ENCODE measurements around the gene STAG2.
"Not testable (repeated sequence)": the region's sequence is repeated elsewhere in the genome, so short reads cannot be mapped to it uniquely, and the experiment has no call there.

Gene STAG2

GRCh38 chrX:123923211-123923610 lies 38.3 kb upstream of the STAG2 start:
- no peak overlapping the region for H3K9ac ChIP-seq (ENCODE audit: low read length)
- no peak for DNase-seq
- H2BK15ac ChIP-seq (ENCODE audit: low read depth, poor library complexity, severe bottlenecking), result no peak overlapping the region
- H3K36me3 ChIP-seq (ENCODE audit: control insufficient read depth in 1 of 2, insufficient read depth in 2 of 2, low read depth in 1 of 2, low read length in 2 of 2), result no peaks in the 10 kb centered on the region
- no peak overlapping the region for H3K23ac ChIP-seq (ENCODE audit: low read length in 2 of 2)
- H3K27me3 ChIP-seq (ENCODE audit: control insufficient read depth in 1 of 2, insufficient read depth in 1 of 2, low read length in 2 of 2), result no peaks in the 10 kb centered on the region
- no peak overlapping the region for H3K14ac ChIP-seq (ENCODE audit: low read length in 2 of 2)
- H3K27ac ChIP-seq (ENCODE audit: low read length, poor library complexity, severe bottlenecking), result no peak overlapping the region
- H2AFZ ChIP-seq (ENCODE audit: low read depth, low read length), result no peak overlapping the region
- H3K4me1 ChIP-seq (ENCODE audit: control insufficient read depth, insufficient read depth, low read depth, low read length), result peaks cover 2% of the 10 kb centered on the region
- no peak overlapping the region for H2BK5ac ChIP-seq (ENCODE audit: low read depth, low read length, poor library complexity, severe bottlenecking)
- H3K9me3 ChIP-seq (ENCODE audit: control insufficient read depth, low read length), result no peaks in the 10 kb centered on the region
- H4K8ac ChIP-seq (ENCODE audit: low read length), result no peak overlapping the region
- H2AK5ac ChIP-seq (ENCODE audit: low read length, severe bottlenecking), result no peak overlapping the region
- H4K91ac ChIP-seq (ENCODE audit: low read length), result no peak overlapping the region
- no peak overlapping the region for H3K18ac ChIP-seq (ENCODE audit: low read depth in 1 of 2, low read length in 2 of 2)
- H3K4me2 ChIP-seq (ENCODE audit: low read length, poor library complexity, severe bottlenecking), result no peak overlapping the region
- no CpG with 5 or more reads among the region's 2 CpGs for WGBS
- no peaks in the 10 kb centered on the region for H3K79me1 ChIP-seq (replicated peaks; ENCODE audit: low read length, poor library complexity, severe bottlenecking)
- no peak overlapping the region for H3K4ac ChIP-seq (ENCODE audit: low read depth in 1 of 2, low read length in 2 of 2)
- no peak overlapping the region for H2BK12ac ChIP-seq (ENCODE audit: low read length in 2 of 2)
- no peak overlapping the region for H2BK120ac ChIP-seq (ENCODE audit: low read depth, low read length)
- no peak overlapping the region for H3K4me3 ChIP-seq (ENCODE audit: insufficient read depth in 1 of 2, low read depth in 1 of 2, low read length in 2 of 2)

- no peak overlapping the region for H3K9ac ChIP-seq (ENCODE audit: low read length)
- no peaks in the 10 kb centered on the region for H3K79me1 ChIP-seq (replicated peaks; ENCODE audit: low read length, poor library complexity, severe bottlenecking)
- H3K4me2 ChIP-seq (ENCODE audit: low read length, poor library complexity, severe bottlenecking), result no peak overlapping the region
- no peak overlapping the region for H2BK15ac ChIP-seq (ENCODE audit: low read depth, poor library complexity, severe bottlenecking)
- H3K4me1 ChIP-seq (ENCODE audit: control insufficient read depth, insufficient read depth, low read depth, low read length), result peaks cover 2% of the 10 kb centered on the region
- no peaks in the 10 kb centered on the region for H3K27me3 ChIP-seq (ENCODE audit: control insufficient read depth in 1 of 2, insufficient read depth in 1 of 2, low read length in 2 of 2)
- no peak overlapping the region for H3K14ac ChIP-seq (ENCODE audit: low read length in 2 of 2)
- H2BK5ac ChIP-seq (ENCODE audit: low read depth, low read length, poor library complexity, severe bottlenecking), result no peak overlapping the region
- H3K27ac ChIP-seq (ENCODE audit: low read length, poor library complexity, severe bottlenecking), result peak overlapping the region; percentile 26
- no peaks in the 10 kb centered on the region for H3K9me3 ChIP-seq (ENCODE audit: control insufficient read depth, low read length)
- no peak overlapping the region for H2BK12ac ChIP-seq (ENCODE audit: low read length in 2 of 2)
- H4K8ac ChIP-seq (ENCODE audit: low read length), result no peak overlapping the region
- no peak overlapping the region for H2AFZ ChIP-seq (ENCODE audit: low read depth, low read length)
- no peaks in the 10 kb centered on the region for H3K36me3 ChIP-seq (ENCODE audit: control insufficient read depth in 1 of 2, insufficient read depth in 2 of 2, low read depth in 1 of 2, low read length in 2 of 2)
- H4K91ac ChIP-seq (ENCODE audit: low read length), result no peak overlapping the region
- 0% methylated on average over 1 of the region's 1 CpG for WGBS
- DNase-seq, result no peak
- no peak overlapping the region for H2BK120ac ChIP-seq (ENCODE audit: low read depth, low read length)
- no peak overlapping the region for H3K4me3 ChIP-seq (ENCODE audit: insufficient read depth in 1 of 2, low read depth in 1 of 2, low read length in 2 of 2)
- H2AK5ac ChIP-seq (ENCODE audit: low read length, severe bottlenecking), result no peak overlapping the region
- H3K18ac ChIP-seq (ENCODE audit: low read depth in 1 of 2, low read length in 2 of 2), result no peak overlapping the region
- no peak overlapping the region for H3K4ac ChIP-seq (ENCODE audit: low read depth in 1 of 2, low read length in 2 of 2)
- H3K23ac ChIP-seq (ENCODE audit: low read length in 2 of 2), result no peak overlapping the region
Measured at GRCh38 chrX:123924186-123924585, 37.3 kb upstream of the STAG2 start.

- Histone ChIP-seq H2BK120ac (ENCODE audit: low read depth, low read length) (no peak overlapping the region), H3K23ac (ENCODE audit: low read length in 2 of 2) (no peak overlapping the region), H4K8ac (ENCODE audit: low read length) (no peak overlapping the region), H3K27ac (ENCODE audit: low read length, poor library complexity, severe bottlenecking) (no peak overlapping the region), H3K4me2 (ENCODE audit: low read length, poor library complexity, severe bottlenecking) (no peak overlapping the region), H3K9ac (ENCODE audit: low read length) (no peak overlapping the region), H3K79me1 (replicated peaks; ENCODE audit: low read length, poor library complexity, severe bottlenecking) (no peaks in the 10 kb centered on the region), H3K4ac (ENCODE audit: low read depth in 1 of 2, low read length in 2 of 2) (no peak overlapping the region), H3K4me1 (ENCODE audit: control insufficient read depth, insufficient read depth, low read depth, low read length) (no peaks in the 10 kb centered on the region), H4K91ac (ENCODE audit: low read length) (no peak overlapping the region), H3K14ac (ENCODE audit: low read length in 2 of 2) (no peak overlapping the region), H2AFZ (ENCODE audit: low read depth, low read length) (no peak overlapping the region), H3K4me3 (ENCODE audit: insufficient read depth in 1 of 2, low read depth in 1 of 2, low read length in 2 of 2) (no peak overlapping the region), H2BK15ac (ENCODE audit: low read depth, poor library complexity, severe bottlenecking) (no peak overlapping the region), H2BK12ac (ENCODE audit: low read length in 2 of 2) (no peak overlapping the region), H2AK5ac (ENCODE audit: low read length, severe bottlenecking) (no peak overlapping the region), H3K18ac (ENCODE audit: low read depth in 1 of 2, low read length in 2 of 2) (no peak overlapping the region), H3K36me3 (ENCODE audit: control insufficient read depth in 1 of 2, insufficient read depth in 2 of 2, low read depth in 1 of 2, low read length in 2 of 2) (no peaks in the 10 kb centered on the region), H3K27me3 (ENCODE audit: control insufficient read depth in 1 of 2, insufficient read depth in 1 of 2, low read length in 2 of 2) (no peaks in the 10 kb centered on the region), H2BK5ac (ENCODE audit: low read depth, low read length, poor library complexity, severe bottlenecking) (no peak overlapping the region), H3K9me3 (ENCODE audit: control insufficient read depth, low read length) (no peaks in the 10 kb centered on the region)
- WGBS, result 75% methylated on average over 2 of the region's 2 CpGs
- DNase-seq, result no peak
Measured at GRCh38 chrX:123927845-123928244, 33.7 kb upstream of the STAG2 start.

- WGBS, result 75% methylated on average over 1 of the region's 2 CpGs
- DNase-seq; H3K4me2 ChIP-seq (ENCODE audit: low read length, poor library complexity, severe bottlenecking): not testable (repeated sequence)
Measured at GRCh38 chrX:123932055-123932454, 29.5 kb upstream of the STAG2 start.

More at GRCh38 chrX:123932055-123932454, 29.5 kb upstream of the STAG2 start:
- H3K18ac ChIP-seq (ENCODE audit: low read depth in 1 of 2, low read length in 2 of 2); H3K27me3 ChIP-seq (ENCODE audit: control insufficient read depth in 1 of 2, insufficient read depth in 1 of 2, low read length in 2 of 2); H4K91ac ChIP-seq (ENCODE audit: low read length); H2AFZ ChIP-seq (ENCODE audit: low read depth, low read length); H3K23ac ChIP-seq (ENCODE audit: low read length in 2 of 2); H2BK15ac ChIP-seq (ENCODE audit: low read depth, poor library complexity, severe bottlenecking); H2BK5ac ChIP-seq (ENCODE audit: low read depth, low read length, poor library complexity, severe bottlenecking); H3K36me3 ChIP-seq (ENCODE audit: control insufficient read depth in 1 of 2, insufficient read depth in 2 of 2, low read depth in 1 of 2, low read length in 2 of 2); H3K4ac ChIP-seq (ENCODE audit: low read depth in 1 of 2, low read length in 2 of 2); H3K14ac ChIP-seq (ENCODE audit: low read length in 2 of 2); H4K8ac ChIP-seq (ENCODE audit: low read length); H3K79me1 ChIP-seq (replicated peaks; ENCODE audit: low read length, poor library complexity, severe bottlenecking); H3K9me3 ChIP-seq (ENCODE audit: control insufficient read depth, low read length); H2BK12ac ChIP-seq (ENCODE audit: low read length in 2 of 2); H2BK120ac ChIP-seq (ENCODE audit: low read depth, low read length); H3K4me1 ChIP-seq (ENCODE audit: control insufficient read depth, insufficient read depth, low read depth, low read length); H3K4me3 ChIP-seq (ENCODE audit: insufficient read depth in 1 of 2, low read depth in 1 of 2, low read length in 2 of 2); H3K9ac ChIP-seq (ENCODE audit: low read length); H2AK5ac ChIP-seq (ENCODE audit: low read length, severe bottlenecking); H3K27ac ChIP-seq (ENCODE audit: low read length, poor library complexity, severe bottlenecking): not testable (repeated sequence)

Measured in mesenchymal stem cell (in vitro differentiated cells and primary cell).